ENCODE results near the gene CES4A. TPM values are rescaled to one million over a fixed set of nuclear protein-coding genes. Genes with fewer than 3 reads are reported as not detected.

Gene CES4A
- total and polyA plus RNA-seq, 7 donors, result 2.3 to 7.5 (median 4.1) TPM

- 26 to 39% methylated on average over 5 of the region's 5 CpGs for WGBS, 2 donors
- H3K4me3 ChIP-seq, result no peak overlapping the region
- no peak for DNase-seq
- intact Hi-C loops (cut with DNase I), result no loop called here
- peaks cover 0 to 33% (median 3%) of the 10 kb centered on the region in 3 donors for H3K27me3 ChIP-seq
- H3K4me1 ChIP-seq, result peaks cover 0 to 20% (median 15%) of the 10 kb centered on the region in 4 donors
- no peak for TF ChIP-seq POLR2A (IDR thresholded peaks at IDR 0.05)
- TF ChIP-seq POLR2AphosphoS5 (IDR thresholded peaks at IDR 0.05), result no peak
- TF ChIP-seq CTCF (IDR thresholded peaks at IDR 0.05), result no peak
- TF ChIP-seq EP300 (IDR thresholded peaks at IDR 0.05), result no peak
- H3K9me3 ChIP-seq, result no peaks in the 10 kb centered on the region
- peaks cover 7 to 22% (median 15%) of the 10 kb centered on the region in 4 donors for H3K36me3 ChIP-seq
- H3K27ac ChIP-seq, result no peak overlapping the region
These were observed 41.5 kb upstream of the CES4A start for GRCh38 chr16:66946974-66947301.

DNA sequence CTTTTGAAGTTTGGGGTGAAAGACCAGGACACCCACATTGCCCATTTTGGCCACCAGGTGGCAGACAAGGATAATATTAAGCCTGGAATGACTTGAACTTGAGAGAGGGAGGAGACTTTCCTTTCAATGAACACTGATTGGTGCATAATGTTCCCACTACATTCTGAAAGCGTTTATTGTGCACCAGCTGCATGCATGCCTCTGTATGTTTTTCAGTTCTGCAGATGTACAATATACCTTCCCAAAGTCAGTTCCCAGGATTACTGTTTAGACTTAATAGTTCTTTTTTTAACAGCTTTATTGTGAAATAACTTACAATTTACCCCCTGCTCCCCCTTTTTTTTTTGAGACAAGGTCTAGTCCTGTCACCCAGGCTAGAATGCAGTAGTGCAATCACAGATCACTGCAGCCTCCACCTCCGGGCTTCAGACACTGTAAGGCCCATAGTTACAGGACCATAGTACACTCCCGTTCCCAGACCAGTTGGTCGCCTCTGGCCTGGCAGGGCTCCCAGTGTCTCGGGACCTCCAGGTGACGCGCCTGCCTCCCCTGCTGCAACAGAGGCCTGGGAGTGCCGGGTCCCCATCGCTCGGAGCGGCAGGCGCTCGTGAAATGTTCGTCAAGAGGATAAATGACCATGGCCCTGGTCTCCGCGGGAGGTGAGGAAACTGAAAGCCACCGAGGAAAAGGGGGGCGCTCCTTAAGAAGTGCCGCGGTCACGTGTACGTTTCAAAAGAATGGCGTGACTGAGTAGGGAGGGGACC lies 40.9 kb upstream of the CES4A start:
- WGBS, 2 donors, result 0 to 1% methylated on average over 22 of the region's 23 CpGs
- peaks cover 4 to 16% (median 11%) of the 10 kb centered on the region in 4 donors for H3K36me3 ChIP-seq
- DNase-seq, result peak; percentile 87
- TF ChIP-seq POLR2A (IDR thresholded peaks at IDR 0.05) (no peak), CTCF (IDR thresholded peaks at IDR 0.05) (peak; percentile 77 to 90 (median 89)), EP300 (IDR thresholded peaks at IDR 0.05) (no peak), POLR2AphosphoS5 (IDR thresholded peaks at IDR 0.05) (peak in 3 of 4 donors; percentile 8 to 11 (median 9))
- no peaks in the 10 kb centered on the region for H3K9me3 ChIP-seq
- intact Hi-C loops (cut with DNase I), result no loop called here
- peaks cover 0 to 38% (median 3%) of the 10 kb centered on the region in 3 donors for H3K27me3 ChIP-seq
- peaks cover 0 to 20% (median 15%) of the 10 kb centered on the region in 4 donors for H3K4me1 ChIP-seq
- peak overlapping the region; percentile 27 to 58 (median 52) for H3K4me3 ChIP-seq
- H3K27ac ChIP-seq, result peak overlapping the region in 1 of 4 donors; percentile 3

- TF ChIP-seq POLR2AphosphoS5 (IDR thresholded peaks at IDR 0.05) (no peak), EP300 (IDR thresholded peaks at IDR 0.05) (no peak), CTCF (IDR thresholded peaks at IDR 0.05) (no peak), POLR2A (IDR thresholded peaks at IDR 0.05) (no peak)
- peaks cover 0 to 8% (median 6%) of the 10 kb centered on the region in 4 donors for H3K36me3 ChIP-seq
- 9 to 15% methylated on average over 44 of the region's 44 CpGs for WGBS, 2 donors
- peaks cover 0 to 44% (median 3%) of the 10 kb centered on the region in 3 donors for H3K27me3 ChIP-seq
- intact Hi-C loops (cut with DNase I), result no loop called here
- peak overlapping the region in 1 of 4 donors; percentile 6 for H3K27ac ChIP-seq
- H3K4me3 ChIP-seq, result peak overlapping the region; percentile 27 to 58 (median 52)
- H3K9me3 ChIP-seq, result no peaks in the 10 kb centered on the region
- DNase-seq, result no peak
- peaks cover 0 to 20% (median 15%) of the 10 kb centered on the region in 4 donors for H3K4me1 ChIP-seq
These were observed 40.1 kb upstream of the CES4A start for GRCh38 chr16:66948134-66948836.

DNA sequence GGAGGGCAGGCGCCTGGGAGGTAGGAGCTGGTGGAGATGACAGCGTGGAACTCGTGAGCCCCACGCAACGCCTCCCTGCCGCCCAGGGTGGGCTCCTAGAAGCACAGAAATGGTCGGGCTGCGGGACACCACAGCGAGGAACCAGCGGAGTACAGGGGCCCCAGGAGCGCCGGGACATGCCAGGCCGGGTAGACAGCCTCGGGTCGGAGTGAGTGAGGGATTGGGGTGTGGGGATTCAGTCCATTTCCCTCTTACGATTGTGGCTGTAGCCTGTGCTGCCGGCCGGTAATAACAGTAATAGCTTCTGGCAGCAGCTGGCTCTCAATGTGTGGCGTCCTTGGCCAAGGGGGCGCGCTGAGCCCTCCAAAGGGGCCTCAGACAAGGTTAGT lies 39.6 kb upstream of the CES4A start:
- H3K4me3 ChIP-seq, result peak overlapping the region in 3 of 4 donors; percentile 48 to 58 (median 57)
- peaks cover 0 to 49% (median 3%) of the 10 kb centered on the region in 3 donors for H3K27me3 ChIP-seq
- no peaks in the 10 kb centered on the region for H3K9me3 ChIP-seq
- DNase-seq, result no peak
- H3K36me3 ChIP-seq, result peaks cover 0 to 3% (median 1%) of the 10 kb centered on the region in 4 donors
- H3K4me1 ChIP-seq, result peaks cover 0 to 20% (median 15%) of the 10 kb centered on the region in 4 donors
- TF ChIP-seq CTCF (IDR thresholded peaks at IDR 0.05) (no peak), POLR2A (IDR thresholded peaks at IDR 0.05) (no peak), EP300 (IDR thresholded peaks at IDR 0.05) (no peak), POLR2AphosphoS5 (IDR thresholded peaks at IDR 0.05) (no peak)
- intact Hi-C loops (cut with DNase I), result no loop called here
- 39 to 73% methylated on average over 21 of the region's 21 CpGs for WGBS, 2 donors
- no peak overlapping the region for H3K27ac ChIP-seq
